SHP77 treated with DMSO at 0.1 percent for 48 hours (cell line): ENCODE results near the gene CNDP1.

ENCODE experiments used
- DNase-seq: peaks from one replicate; lab custom pipeline; 2025; lab: John Stamatoyannopoulos, UW

Gene CNDP1

GRCh38 chr18:74626049-74626874, 92.0 kb downstream of the CNDP1 start:
- DNase-seq, result no peak

DNA sequence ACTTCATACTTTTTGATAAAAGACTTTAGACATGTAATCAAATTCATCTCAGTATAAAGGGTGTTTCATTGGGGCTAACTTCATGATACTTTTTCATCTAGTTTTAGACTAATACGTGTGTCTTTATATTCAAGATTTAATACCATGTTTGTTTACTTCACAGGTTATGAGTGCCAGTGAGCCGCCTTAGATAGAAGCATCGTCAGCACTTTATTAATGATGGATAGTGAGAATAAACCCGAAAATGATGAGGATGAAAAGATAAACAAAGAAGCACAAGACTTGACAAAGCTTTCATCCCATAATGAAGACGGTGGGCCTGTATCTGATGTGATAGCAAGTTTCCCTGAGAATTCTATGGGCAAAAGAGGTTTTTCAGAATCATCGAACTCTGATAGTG, 96.5 kb downstream of the CNDP1 start:
- DNase-seq, result no peak

DNA sequence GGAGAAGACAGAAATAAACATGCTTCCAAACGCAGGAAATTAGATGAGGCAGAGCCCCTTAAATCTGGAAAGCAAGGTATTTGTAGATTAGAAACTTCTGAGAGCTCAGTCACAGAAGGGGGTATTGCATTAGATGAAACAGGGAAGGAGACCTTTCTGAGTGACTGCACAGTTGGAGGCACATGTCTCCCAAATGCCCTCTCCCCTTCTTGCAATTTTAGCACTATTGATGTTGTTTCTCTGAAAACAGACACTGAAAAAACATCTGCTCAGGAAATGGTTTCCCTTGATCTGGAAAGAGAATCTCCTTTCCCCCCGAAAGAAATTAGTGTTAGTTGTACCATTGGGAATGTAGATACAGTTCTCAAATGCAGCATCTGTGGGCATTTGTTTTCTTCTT, 96.9 kb downstream of the CNDP1 start:
- DNase-seq, result no peak

GRCh38 chr18:74631623-74632350, 97.5 kb downstream of the CNDP1 start:
- DNase-seq, result no peak

DNA sequence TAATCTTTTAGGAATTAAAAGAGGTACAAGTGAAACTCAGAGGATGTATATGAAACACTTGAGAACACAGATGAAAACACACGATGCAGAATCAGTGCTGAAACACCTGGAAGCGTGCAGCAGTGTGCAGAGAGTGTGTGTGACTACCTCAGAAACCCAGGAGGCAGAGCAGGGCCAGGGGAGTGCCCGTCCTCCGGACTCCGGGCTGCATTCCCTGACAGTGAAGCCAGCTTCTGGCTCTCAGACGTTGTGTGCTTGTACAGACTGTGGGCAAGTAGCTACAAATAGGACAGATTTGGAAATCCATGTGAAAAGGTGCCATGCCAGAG, 98.0 kb downstream of the CNDP1 start:
- no peak for DNase-seq

DNA sequence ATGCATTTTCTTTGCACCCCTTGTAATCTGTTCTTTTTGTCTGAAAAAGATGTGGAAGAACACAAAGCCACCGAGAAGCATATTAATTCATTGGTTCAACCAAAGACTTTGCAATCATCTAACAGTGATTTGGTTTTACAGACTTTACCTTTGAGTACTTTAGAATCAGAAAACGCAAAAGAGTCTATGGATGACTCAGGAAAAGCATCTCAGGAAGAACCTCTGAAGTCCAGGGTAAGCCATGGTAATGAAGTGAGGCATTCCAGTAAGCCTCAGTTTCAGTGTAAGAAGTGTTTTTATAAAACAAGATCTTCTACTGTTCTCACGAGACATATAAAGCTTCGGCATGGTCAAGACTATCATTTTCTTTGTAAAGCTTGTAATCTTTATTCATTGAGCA, 98.6 kb downstream of the CNDP1 start:
- DNase-seq, result no peak

DNA sequence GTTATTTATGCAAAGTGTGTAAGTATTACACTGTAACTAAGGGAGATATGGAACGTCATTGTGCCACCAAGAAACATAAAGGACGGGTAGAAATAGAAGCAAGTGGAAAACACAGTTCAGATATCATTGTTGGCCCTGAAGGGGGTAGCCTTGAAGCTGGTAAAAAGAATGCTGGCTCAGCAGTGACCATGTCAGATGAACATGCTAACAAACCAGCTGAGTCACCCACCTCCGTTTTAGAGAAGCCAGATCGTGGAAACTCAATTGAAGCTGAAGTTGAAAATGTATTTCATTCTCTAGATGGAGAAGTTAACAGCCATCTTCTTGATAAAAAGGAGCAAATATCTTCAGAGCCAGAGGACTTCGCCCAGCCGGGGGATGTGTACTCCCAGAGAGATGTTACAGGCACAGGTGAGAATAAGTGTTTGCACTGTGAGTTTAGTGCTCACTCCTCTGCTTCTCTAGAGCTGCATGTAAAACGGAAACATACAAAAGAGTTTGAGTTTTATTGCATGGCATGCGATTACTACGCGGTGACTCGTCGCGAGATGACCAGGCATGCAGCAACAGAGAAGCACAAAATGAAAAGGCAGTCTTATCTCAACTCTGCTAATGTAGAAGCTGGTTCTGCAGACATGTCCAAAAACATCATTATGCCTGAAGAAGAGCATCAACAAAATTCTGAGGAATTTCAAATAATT, 99.5 kb downstream of the CNDP1 start:
- no peak for DNase-seq

GRCh38 chr18:74635224-74635975, 101.1 kb downstream of the CNDP1 start:
- no peak for DNase-seq
